ENCODE data around the gene IGHMBP2.

DNA sequence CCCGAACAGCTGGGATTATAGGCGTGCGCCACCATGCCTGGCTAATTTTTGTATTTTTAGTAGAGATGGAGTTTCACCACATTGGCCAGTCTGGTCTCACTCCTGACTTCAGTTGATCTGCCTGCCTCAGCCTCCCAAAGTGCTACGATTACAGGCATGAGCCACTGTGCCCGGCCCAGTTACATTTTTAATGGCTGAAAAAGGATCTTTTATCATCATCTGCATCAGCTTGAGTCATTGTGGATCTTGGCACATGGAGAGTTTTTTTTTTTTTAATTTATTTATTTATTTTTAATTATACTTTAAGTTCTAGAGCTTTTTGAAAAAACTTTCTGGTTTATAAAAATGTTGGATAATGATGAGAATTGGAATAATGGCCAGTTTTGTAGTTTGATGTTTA, 8.6 kb downstream of the IGHMBP2 start:
- TF ChIP-seq POLR2A (IDR thresholded peaks at IDR 0.05): no peak
- TF ChIP-seq, protein P1, sequence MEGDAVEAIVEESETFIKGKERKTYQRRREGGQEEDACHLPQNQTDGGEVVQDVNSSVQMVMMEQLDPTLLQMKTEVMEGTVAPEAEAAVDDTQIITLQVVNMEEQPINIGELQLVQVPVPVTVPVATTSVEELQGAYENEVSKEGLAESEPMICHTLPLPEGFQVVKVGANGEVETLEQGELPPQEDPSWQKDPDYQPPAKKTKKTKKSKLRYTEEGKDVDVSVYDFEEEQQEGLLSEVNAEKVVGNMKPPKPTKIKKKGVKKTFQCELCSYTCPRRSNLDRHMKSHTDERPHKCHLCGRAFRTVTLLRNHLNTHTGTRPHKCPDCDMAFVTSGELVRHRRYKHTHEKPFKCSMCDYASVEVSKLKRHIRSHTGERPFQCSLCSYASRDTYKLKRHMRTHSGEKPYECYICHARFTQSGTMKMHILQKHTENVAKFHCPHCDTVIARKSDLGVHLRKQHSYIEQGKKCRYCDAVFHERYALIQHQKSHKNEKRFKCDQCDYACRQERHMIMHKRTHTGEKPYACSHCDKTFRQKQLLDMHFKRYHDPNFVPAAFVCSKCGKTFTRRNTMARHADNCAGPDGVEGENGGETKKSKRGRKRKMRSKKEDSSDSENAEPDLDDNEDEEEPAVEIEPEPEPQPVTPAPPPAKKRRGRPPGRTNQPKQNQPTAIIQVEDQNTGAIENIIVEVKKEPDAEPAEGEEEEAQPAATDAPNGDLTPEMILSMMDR (IDR thresholded peaks at IDR 0.05): no peak
